ENCODE results near the gene ACP5.

Gene ACP5

DNA sequence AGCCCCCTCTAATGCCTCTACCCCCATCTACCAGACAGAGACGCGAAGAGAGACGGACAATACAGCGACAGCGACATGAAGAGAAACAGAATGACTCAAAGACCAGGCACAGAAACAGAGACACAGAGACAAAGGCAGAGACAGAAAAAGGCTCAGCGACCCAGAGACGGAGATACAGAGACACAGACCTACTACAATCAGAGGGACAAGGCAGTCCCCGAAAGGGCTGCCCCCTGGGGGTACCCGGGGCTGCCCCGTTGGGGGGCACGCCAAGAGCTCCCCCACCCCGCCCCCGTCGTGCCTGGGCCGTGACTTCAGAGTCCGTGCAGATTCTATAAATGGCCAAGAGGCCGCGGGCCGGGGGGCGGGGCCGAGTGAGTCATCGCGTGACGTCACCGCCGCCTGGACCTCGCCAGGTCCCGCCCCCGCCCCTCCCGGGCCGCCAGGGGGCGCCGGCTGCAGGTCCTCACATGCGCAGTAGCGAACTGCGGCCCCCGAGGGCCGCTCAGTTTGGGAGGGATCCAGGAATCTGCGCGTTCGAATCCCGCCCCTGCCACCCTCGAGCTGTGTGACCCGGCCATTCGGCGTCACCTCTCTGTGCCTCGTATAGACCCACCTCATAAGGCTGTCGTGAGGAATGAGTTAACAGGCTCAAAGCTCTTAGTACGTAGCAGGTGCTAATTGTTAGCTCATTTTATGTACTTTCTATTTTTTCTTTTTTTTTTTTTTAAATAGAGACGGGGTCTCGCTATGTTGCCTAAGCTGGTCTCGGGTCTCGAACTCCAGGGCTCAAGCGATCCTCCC lies 41.5 kb downstream of the ACP5 start:
- no peaks in the 10 kb centered on the region for H3K36me3 ChIP-seq (replicated peaks; ENCODE audit: low read depth, low read length)
- TF ChIP-seq CTCF (IDR thresholded peaks at IDR 0.05; ENCODE audit: low read depth, low read length) (peak; percentile 87), EZH2phosphoT487 (IDR thresholded peaks at IDR 0.05; ENCODE audit: low read depth) (no peak)
- H2AFZ ChIP-seq (ENCODE audit: low read depth, low read length) = peak overlapping the region; percentile 82
- no peaks in the 10 kb centered on the region for H3K9me3 ChIP-seq (ENCODE audit: insufficient read depth, low read length)
- H3K4me1 ChIP-seq (ENCODE audit: low read length) = peaks cover 19% of the 10 kb centered on the region
- H4K20me1 ChIP-seq (ENCODE audit: insufficient read depth, low read length) = no peaks in the 10 kb centered on the region
- H3K4me3 ChIP-seq (ENCODE audit: low read length) = peak overlapping the region; percentile 79
- no peaks in the 10 kb centered on the region for H3K79me2 ChIP-seq (ENCODE audit: low read length)
- peak overlapping the region; percentile 85 for H3K4me2 ChIP-seq (ENCODE audit: low read length)
- H3K9ac ChIP-seq (ENCODE audit: low read length) = peak overlapping the region; percentile 56
- H3K27me3 ChIP-seq (ENCODE audit: low read depth, low read length) = peaks cover 9% of the 10 kb centered on the region; the same call in 1 of the 2 replicates
- H3K27ac ChIP-seq (ENCODE audit: low read length) = no peak overlapping the region

GRCh38 chr19:11534948-11535347 lies 42.5 kb downstream of the ACP5 start:
- Histone ChIP-seq H3K9ac (ENCODE audit: low read length) (no peak overlapping the region), H3K9me3 (ENCODE audit: insufficient read depth, low read length) (no peaks in the 10 kb centered on the region), H4K20me1 (ENCODE audit: insufficient read depth, low read length) (no peaks in the 10 kb centered on the region), H3K4me2 (ENCODE audit: low read length) (0 out of 2 replicates have a peak overlapping the region, but pooled peaks have one; percentile 5), H3K27me3 (ENCODE audit: low read depth, low read length) (peaks cover 2% of the 10 kb centered on the region; the same call in 1 of the 2 replicates), H3K4me3 (ENCODE audit: low read length) (no peak overlapping the region), H3K79me2 (ENCODE audit: low read length) (no peaks in the 10 kb centered on the region), H2AFZ (ENCODE audit: low read depth, low read length) (no peak overlapping the region), H3K36me3 (replicated peaks; ENCODE audit: low read depth, low read length) (no peaks in the 10 kb centered on the region), H3K4me1 (ENCODE audit: low read length) (peaks cover 19% of the 10 kb centered on the region), H3K27ac (ENCODE audit: low read length) (no peak overlapping the region)
- TF ChIP-seq EZH2phosphoT487 (IDR thresholded peaks at IDR 0.05; ENCODE audit: low read depth) (no peak), CTCF (IDR thresholded peaks at IDR 0.05; ENCODE audit: low read depth, low read length) (no peak)

GRCh38 chr19:11534538-11534937 lies 42.9 kb downstream of the ACP5 start:
- H3K4me1 ChIP-seq (ENCODE audit: low read length) = peaks cover 19% of the 10 kb centered on the region

More at GRCh38 chr19:11534538-11534937, 42.9 kb downstream of the ACP5 start:
- no peak overlapping the region for H3K9ac ChIP-seq (ENCODE audit: low read length)
- TF ChIP-seq CTCF (IDR thresholded peaks at IDR 0.05; ENCODE audit: low read depth, low read length) (no peak), EZH2phosphoT487 (IDR thresholded peaks at IDR 0.05; ENCODE audit: low read depth) (no peak)
- H3K27me3 ChIP-seq (ENCODE audit: low read depth, low read length) = peaks cover 2% of the 10 kb centered on the region; the same call in 1 of the 2 replicates
- H2AFZ ChIP-seq (ENCODE audit: low read depth, low read length) = no peak overlapping the region
- H3K9me3 ChIP-seq (ENCODE audit: insufficient read depth, low read length) = no peaks in the 10 kb centered on the region
- H3K27ac ChIP-seq (ENCODE audit: low read length) = no peak overlapping the region
- no peaks in the 10 kb centered on the region for H4K20me1 ChIP-seq (ENCODE audit: insufficient read depth, low read length)
- no peak overlapping the region for H3K4me3 ChIP-seq (ENCODE audit: low read length)
- H3K79me2 ChIP-seq (ENCODE audit: low read length) = no peaks in the 10 kb centered on the region
- H3K36me3 ChIP-seq (replicated peaks; ENCODE audit: low read depth, low read length) = no peaks in the 10 kb centered on the region
- H3K4me2 ChIP-seq (ENCODE audit: low read length) = 0 out of 2 replicates have a peak overlapping the region, but pooled peaks have one; percentile 5

All from OCI-LY3 (cell line).